HG03196 (cell line): ENCODE measurements around the gene ADGRV1.

Experiments
- ATAC-seq: cut with Tn5 transposase; IDR thresholded peaks from one replicate; pipeline ENCODE4 v1.9.1; 2021; ENCODE audit not compliant: unreplicated experiment

ADGRV1 gene, protein sequence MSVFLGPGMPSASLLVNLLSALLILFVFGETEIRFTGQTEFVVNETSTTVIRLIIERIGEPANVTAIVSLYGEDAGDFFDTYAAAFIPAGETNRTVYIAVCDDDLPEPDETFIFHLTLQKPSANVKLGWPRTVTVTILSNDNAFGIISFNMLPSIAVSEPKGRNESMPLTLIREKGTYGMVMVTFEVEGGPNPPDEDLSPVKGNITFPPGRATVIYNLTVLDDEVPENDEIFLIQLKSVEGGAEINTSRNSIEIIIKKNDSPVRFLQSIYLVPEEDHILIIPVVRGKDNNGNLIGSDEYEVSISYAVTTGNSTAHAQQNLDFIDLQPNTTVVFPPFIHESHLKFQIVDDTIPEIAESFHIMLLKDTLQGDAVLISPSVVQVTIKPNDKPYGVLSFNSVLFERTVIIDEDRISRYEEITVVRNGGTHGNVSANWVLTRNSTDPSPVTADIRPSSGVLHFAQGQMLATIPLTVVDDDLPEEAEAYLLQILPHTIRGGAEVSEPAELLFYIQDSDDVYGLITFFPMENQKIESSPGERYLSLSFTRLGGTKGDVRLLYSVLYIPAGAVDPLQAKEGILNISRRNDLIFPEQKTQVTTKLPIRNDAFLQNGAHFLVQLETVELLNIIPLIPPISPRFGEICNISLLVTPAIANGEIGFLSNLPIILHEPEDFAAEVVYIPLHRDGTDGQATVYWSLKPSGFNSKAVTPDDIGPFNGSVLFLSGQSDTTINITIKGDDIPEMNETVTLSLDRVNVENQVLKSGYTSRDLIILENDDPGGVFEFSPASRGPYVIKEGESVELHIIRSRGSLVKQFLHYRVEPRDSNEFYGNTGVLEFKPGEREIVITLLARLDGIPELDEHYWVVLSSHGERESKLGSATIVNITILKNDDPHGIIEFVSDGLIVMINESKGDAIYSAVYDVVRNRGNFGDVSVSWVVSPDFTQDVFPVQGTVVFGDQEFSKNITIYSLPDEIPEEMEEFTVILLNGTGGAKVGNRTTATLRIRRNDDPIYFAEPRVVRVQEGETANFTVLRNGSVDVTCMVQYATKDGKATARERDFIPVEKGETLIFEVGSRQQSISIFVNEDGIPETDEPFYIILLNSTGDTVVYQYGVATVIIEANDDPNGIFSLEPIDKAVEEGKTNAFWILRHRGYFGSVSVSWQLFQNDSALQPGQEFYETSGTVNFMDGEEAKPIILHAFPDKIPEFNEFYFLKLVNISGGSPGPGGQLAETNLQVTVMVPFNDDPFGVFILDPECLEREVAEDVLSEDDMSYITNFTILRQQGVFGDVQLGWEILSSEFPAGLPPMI (N-terminal part only)

DNA sequence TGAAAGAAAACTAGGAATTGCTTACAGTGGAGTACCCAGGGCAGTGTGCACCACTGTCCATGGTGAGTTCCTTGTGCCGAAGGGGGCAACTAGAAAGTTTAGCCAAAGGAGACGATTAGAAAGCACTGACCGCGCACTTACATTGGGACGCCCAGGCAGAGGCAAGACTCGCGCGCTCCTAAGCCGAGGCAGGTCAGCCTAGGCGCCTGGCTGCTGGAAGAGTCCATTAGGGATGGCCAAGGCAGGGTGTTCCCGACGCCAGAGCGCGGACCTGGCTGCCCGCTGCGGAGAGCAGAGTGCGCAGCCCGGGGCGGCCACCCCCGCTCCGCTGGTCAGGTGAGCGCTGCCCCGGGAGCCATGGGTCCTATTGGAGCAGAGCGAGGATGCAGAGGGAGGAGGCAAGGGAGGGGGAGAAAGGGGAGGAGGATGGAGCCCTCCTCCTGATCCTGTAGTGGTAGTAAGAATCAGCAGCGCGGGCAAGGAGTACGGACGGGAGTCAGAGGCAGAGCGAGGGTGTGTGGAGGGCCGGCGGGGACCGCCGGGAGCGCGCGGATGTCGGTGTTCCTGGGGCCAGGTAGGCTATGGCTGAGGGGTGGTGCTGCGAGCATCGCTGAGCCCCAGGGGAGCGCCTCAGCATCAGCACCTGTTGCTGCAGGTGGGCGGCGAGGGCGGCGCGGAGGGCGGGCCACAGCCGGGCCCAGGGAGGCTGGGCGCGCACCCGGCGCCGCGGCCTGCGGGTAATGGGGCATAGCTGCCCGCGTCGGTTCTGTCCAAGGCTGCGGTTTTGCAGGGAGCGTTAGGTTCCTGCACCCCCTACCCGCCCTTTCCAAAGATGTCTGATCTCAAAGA lies at the start of gene ADGRV1:
ADGRV1 (plus strand) TSS at position 454 of the 849 bp plus-strand sequence; CDS start at position 553, 99 bp downstream.
- ATAC-seq, result no peak

DNA sequence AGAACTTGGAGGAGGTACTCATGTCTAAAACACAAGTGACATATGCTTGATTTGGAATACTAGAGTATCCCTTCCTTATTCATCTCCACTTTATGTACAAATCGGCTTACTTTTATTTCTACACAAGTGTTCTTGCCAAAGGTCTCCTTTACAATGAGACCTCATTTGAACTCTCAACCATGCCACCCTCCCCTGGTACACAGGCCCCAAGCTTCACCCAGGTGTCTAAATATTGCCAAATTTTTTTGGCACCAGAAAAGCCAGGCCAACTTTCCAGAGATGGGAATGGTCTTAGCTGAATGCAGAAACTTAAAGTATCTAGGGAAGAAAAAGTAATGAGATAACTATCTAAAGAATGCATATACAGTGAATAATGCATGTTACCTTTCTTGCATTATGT lies 48.2 kb upstream of the ADGRV1 start:
- ATAC-seq, result no peak

DNA sequence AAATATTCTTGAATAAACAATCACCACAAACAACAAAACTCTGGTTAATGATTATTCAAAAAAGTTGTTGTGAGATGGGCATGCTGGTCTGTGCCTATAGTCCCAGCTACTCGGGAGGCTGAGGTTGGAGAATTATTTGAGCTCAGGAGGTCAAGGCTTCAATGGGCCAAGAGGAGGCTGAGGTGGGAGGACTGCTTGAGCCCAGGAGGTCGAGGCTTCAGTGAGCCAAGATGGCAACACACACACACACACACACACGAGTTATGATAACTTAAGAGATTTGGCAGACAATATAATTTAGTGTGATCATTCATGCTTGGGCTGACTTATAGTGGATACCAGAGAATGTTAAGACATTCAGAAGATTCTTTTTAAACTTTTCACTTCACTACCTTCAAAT lies 44.1 kb upstream of the ADGRV1 start:
- ATAC-seq, result no peak

DNA sequence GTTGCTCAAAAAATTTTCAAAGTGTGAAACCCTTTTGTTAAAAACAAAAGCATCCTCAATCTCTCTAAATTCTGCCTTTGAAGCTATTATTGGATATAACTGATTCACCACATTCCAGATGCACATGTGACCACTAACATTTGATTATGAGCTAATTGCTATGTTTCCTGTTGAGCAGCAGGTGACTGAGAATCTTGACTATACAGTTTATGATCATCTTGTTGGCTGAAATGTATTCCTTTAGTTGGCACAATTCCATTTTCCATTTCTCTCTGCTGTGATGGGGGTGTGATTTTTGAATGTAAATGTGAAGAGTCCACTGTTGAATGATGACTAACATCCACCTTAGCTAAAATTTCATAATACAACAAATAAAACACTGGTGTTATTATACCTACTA lies 39.9 kb upstream of the ADGRV1 start:
- ATAC-seq, result no peak

DNA sequence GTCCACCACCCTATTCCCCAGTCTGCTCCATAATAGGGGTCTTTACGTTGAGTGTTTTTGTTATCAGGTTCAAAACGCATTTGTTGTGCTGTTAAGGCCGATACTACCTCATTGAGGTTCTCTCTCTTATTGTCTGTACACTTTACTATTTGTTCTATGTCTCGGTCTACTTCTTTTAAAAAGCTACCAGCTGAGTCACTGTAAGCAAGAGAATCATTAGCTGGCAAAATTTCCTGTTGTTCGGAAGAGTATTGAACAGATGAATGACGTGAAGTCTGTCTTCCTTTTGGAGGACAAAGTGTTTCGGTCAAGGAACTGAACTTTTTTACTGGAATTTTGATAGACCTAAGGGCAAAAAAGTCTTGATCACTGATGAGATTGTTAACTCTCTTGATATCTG lies 39.5 kb upstream of the ADGRV1 start:
- ATAC-seq, result no peak

DNA sequence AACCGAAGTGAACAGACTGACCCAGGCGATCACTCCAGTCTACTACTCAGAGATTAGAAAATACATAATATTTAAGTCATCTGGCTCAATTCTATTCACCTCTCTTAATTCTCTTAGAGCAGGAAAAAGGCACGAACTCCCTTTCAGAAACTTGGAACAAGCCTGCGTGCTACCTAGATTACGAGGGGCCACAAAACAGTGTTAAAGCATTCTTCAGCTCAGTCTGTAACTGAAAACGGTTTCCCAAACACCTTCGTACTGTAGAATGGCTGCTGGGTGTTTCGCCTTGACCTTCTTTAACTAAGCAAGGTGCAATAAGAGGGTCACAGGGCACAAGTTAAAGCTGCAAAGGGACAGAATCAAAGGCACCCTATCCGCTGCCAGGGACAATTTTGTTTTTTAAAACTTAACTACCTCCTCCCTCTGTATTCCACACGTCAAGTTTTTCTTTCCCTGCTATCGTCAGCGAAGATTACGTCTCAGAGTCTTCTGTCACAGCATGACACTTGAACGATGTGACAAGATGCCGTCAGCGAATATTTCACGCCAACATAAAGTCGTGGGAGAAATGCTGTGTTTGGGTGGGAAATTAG lies 29.9 kb upstream of the ADGRV1 start:
- peak; percentile 0 for ATAC-seq

DNA sequence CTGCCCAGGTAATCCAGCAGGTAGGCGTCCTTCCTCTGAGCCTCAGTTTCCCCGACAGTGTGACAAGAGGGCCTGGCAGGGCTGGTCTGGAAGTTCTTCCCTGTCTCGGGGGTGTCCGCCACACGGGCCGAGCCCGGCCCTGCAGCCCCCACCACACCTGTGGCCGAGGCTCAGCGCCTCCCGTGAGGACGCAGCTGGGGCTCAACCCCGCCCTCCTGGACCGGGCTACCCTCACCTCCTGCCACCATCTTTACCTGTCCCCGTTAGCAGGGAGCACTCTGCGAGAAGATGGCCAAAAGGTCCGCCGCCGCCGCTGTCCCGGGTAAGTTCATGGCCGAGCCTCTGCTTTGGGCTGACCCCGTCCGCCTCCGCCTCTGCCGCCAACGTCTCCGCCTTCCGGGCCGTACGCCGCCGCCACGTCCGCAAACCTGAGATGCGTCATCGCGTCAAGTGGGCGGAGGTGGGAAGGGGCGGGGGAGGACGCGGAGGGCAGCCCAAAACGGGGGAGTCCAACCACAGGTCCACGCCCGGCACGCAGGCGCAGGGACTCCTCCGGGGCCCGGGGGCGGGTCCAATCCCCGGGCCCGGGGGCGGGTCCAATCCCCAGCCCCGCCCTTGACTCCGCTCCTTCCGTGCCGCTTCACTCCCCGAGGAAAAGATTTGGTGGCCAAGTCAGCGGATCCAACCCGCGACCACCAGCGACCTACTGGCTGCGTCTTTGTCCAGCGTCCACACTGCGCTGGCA lies 29.2 kb upstream of the ADGRV1 start, which contains the start of gene LYSMD3:
LYSMD3 (minus strand) TSS at position 391 of the 745 bp plus-strand sequence. CDS start 4,295 bp downstream, outside the sequence.
- ATAC-seq, result peak; percentile 93

DNA sequence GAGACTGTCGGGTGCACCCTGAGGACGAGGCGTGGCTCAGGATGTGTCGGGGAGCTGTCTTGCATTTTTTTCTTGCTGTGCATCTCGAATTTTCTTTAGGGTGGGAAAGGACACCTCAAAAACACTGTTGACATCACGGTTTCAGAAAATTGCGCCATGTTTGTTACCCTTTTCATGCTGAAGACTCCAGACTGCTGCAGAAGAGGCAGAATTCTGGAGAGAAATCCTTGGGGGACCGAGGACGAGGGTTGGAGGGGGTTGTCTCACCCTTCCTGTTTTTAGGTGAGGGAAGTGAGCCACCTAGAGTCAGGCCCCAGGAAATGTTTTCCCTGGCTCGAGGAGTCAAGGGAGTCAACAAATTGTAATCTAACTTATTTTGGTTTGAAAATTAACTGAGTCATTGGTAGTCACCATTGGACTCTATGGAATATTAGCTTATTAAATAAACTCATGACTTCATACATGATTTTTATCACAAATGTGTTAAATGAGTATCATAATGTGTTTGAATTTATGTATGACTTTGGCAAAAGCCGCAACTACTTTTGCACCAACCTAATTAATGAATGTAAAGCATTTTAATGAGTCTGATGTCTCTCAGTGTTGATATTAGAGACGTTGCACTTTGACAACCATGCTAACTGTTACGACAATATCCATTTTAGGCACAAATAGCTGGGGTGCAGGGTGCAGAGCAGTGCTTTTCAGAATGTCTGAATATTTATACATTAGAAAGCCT lies 28.5 kb upstream of the ADGRV1 start:
- ATAC-seq, result peak; percentile 48

DNA sequence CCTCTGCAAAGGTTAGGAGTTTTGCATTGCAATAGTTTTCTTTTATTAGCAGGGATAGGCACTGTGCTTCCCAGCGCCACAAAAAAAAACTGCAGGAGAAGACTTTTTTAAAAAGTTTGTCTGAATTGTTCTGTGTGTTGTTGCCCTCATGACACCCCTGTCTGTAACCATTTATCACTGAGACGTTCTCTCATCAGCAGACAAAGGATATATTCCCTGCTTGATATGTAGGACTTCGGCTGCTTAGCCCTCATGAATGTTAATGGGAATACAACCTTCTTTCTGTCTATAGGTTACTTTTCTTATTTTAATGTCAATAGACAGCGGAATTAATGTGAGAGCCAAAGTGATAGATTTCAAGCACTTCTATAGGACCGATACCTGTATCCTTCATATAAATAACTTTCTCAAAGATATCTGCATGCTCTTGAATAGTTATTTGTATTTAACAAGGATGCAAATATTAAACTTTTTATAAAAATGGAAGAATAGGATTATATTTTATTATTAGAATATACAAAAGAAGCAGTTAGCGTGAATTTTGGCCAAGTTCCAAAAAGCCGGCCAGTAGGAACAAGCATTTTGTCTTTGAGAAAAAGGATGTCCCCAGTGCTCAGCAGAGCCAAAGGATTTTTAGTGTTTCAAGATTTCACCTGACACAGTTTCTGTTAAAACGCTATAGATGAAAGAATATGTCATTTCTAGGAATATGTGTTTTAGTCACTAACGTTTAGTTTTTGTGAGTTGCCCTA lies 27.7 kb upstream of the ADGRV1 start:
- ATAC-seq, result no peak

DNA sequence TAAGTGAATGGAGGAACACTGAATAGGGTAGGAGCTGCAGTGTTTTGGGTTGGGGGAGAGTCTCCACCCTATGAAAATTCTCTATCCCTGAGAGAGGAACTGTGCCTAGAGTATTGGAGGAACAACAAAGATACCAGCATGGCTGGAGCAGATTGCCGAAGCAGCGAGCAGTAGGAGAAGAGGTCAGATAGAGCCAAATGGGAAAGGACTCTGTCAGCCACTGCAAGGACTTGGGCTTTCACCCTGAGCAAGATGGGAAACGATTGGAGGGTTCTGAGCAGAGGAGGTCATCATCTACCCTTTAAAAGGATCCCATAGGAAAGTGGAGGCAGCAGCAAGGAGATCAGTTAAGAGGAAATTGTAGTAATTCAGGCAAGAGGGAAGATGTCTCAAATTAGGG lies 24.8 kb upstream of the ADGRV1 start:
- no peak for ATAC-seq

DNA sequence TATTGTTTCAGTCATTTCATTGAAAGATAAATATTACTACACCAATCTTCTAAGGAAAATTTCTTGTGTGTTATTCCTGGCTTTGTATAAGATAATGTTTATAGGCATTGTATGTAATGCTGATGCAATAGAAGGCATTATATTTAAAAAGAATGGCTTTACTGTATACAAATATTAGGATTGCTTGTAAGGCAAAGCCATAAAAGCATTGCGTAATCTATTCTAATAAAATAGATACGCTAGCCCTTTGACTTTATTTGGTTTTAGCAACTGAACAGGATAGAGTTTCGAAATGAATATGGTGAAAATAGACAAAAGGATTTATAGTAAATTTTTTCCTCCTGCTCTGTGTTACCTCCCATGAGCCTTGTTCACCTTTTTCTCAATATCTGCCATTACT lies 23.7 kb upstream of the ADGRV1 start:
- ATAC-seq, result no peak

DNA sequence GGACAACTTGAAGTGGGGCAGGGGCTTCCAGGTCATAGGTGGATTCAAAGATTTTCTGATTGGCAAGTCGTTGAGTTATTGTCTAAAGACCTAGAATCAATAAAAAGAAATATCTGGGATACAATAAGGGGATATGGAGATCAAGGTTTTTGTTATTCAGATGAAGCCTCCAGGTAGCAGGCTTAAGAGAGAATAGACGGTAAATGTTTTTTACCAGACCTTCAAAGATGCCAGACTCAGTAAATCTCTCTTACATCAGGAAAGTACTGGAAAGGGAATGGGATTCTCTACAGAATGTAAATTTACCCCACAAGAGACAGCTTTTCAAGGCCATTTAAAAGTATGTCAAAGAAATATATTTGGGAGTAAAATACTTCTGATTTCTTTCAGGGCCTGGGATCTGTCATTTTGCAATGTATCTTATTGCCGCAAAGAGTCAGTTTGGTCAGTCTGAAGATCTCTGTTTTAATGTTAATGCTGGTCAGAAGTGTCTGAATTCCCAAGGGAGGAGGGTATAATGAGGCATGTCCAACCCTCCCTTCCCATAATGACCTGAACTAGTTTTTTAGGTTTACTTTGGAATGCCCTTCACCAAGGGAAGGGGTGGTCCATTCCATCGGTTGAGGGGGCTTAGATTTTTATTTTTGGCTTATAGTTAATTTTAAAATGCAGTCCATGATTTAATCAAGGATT lies 15.6 kb upstream of the ADGRV1 start:
- no peak for ATAC-seq

DNA sequence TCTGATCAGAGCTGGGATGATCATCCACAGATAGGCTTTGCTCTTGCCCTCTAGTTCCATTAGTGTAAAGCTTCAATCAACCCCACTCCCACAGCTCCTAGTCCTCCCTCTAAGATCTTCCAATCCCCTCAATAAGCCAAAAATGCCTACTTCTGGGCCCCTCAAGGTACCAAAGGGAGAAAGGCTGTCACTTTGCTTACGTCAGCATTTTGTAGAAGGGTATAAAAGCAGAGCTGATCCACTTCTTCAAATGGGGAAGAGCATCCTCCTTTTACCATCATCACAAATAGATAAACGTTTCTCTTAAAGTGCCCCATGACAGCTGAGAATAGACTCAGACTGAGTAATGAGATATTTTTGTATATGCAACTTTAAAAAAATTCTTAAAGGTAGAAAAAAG lies 13.1 kb upstream of the ADGRV1 start:
- no peak for ATAC-seq

DNA sequence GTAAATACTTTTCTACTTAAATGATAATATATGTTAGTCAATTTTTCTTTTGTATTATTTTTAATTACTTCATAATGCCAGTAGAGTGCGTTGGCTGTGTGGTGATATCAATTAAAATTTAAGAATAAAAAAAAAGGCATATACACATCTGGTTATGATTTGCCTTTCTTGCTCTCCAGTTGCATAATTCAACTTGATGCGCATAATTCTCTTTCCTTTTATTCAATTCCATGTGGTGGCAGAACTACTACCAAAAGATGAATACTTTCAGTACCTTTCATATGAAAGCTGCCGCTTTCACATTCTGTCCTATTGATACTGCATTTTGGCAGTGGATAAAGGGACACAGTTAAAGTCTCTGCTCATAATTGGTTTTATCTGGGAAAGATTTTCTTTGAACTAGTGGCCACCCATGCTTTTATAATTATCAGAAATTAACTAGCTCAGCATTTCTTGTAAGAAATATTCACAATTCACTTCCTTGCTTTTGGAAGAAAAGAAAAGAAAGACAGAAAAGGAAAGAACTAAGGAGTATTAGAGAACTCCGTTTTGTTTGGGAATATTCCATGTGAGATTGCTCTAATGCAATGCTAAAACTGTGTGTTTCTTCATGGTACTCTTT lies 12.3 kb upstream of the ADGRV1 start:
- no peak for ATAC-seq

DNA sequence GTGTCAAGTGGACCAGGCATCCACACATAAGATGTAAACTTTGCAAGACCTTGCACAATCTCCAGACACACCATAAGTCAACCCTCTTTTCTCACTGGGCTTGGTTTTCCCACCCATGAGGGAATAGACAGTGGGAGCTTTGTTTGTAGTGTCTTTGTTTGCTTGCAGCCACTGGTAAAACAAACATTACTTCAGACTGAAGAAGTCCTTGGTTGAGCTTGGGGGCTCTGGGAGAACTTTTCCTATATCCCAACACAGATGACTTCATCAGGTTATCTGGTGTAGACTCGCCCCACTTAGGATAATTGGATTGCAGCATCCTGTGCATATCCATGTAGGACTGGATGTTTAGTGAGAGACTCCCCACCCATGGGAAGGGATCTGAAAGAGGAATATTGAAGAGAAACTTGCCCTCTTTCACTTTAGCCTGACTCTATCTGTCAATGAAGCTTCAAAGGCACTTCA lies 11.5 kb upstream of the ADGRV1 start:
- ATAC-seq, result no peak

DNA sequence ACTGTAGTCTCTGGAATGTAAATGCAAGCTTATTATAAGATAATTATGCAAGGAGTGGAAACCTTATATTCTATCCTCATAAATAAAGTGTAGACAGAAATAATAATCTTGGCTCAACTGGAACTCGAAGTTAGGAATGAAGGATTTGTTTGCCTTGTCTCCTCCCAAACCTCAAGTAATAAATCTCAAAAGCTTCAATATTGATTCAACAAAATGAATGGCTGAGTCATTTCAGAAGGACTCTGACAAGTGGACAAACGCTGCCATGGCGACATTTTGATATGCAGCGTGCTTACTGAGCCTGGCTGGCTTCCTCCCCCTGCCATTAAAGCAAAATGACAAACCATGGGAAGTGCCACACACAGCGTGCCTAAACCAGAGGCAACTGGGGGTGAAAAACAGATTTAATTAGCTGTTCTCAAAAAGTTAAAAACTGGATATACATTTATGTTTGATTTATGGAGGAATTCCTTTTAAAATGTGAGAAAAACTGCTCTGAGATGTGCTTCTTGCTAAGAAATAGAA lies 10.5 kb upstream of the ADGRV1 start:
- no peak for ATAC-seq
